ENCODE measurements around the gene TOMT.

GRCh38 chr11:72098741-72099140 lies 7.0 kb upstream of the TOMT start:
- TF ChIP-seq ZNF274 (IDR thresholded peaks at IDR 0.05; ENCODE audit: low read depth, low read length) = no peak
- no peak for TF ChIP-seq YY1 (IDR thresholded peaks at IDR 0.05; ENCODE audit: insufficient read depth, insufficient read length)
- TF ChIP-seq SUZ12 (IDR thresholded peaks at IDR 0.05; ENCODE audit: extremely low read depth, insufficient read depth, insufficient read length) = no peak

Data from NT2/D1 (cell line).